ENCODE measurements around the gene OSBP.
"Not testable (repeated sequence)": the region's sequence is repeated elsewhere in the genome, so short reads cannot be mapped to it uniquely, and the experiment has no call there.

OSBP gene

GRCh38 chr11:59615637-59616395, at the start of gene OSBP:
Gene OSBP (minus strand): TSS chr11:59615774. CDS start chr11:59615664, 110 bp downstream.
- DNase-seq: peak; percentile 100

DNA sequence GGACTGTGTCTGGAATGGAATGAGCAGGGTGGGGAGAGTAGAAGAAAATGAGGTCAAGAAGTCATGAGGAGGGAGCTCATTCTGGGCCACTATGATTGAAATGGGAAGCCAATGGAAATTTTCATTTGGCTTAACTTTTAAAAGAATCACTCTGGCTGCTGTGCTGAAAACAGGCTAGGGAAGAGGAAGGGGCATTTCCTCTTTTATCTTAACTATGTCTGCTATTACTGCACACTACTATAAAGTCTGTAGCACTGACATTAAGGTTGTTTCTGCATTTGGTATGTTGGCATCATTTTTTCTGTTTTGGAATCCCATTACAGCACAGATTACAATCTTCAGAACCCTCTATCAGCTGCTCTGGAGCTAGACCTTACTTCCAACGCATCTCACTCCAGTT, 45.0 kb upstream of the OSBP start:
- peak; percentile 13 for DNase-seq

DNA sequence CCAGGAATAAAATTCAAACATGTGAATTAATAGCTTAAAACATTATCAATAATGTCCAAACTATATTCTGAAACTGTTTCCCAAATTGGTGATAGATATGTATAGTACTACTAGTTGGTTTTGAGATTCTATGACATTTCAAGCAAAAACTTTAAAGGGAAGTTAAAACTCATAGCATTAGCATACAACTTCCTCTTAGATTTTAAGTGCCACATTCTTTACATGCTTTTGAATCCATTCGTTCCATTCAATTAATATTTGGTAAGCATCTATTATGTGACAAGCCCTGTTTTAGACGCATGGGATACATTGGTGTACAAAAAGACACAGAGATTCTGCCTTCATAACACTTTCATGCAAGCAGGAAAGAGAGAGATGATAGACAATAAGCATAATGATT, 44.4 kb upstream of the OSBP start:
- peak; percentile 5 for DNase-seq

DNA sequence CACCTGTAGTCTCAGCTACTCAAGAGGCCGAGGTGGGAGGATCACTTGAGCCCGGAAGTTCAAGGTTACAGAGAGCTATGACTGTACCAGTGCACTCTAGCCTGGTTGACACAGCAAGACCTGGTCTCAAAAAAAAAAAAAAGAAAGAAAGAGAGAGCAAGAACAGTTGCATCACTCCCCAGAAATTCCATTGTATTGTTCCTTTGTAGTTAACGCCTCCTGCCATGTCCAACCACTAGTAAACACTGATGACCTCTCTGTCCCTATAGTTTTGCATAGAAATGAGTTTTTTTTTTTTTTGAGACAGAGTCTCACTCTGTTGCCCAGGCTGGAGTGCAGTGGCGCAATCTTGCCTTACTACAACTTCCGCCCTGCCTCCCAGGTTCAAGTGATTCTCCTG, 42.5 kb upstream of the OSBP start:
- DNase-seq: no peak

- DNase-seq: no peak
Observed at GRCh38 chr11:59654893-59655292, 39.3 kb upstream of the OSBP start.

GRCh38 chr11:59647245-59647980, 31.8 kb upstream of the OSBP start:
- DNase-seq: peak; percentile 32

DNA sequence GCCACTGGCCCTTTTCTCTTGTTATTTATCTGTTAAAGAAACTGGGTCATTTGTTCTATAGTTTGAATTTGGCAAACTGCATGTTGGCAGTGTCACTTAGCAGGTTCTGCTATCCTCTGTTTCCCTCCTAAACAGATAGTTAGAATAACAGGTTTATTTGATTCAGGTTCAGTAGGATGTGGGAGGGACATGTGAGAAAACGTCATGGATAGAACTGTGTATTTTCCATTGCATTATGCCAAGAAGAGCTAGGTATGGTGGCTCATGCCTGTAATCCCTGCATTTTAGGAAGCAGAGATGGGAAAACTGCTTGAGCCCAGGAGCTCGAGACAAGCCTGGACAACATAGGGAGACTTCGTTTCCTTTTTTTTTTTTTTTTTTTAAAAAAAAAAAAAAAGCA, 29.0 kb upstream of the OSBP start:
- no peak for DNase-seq

DNA sequence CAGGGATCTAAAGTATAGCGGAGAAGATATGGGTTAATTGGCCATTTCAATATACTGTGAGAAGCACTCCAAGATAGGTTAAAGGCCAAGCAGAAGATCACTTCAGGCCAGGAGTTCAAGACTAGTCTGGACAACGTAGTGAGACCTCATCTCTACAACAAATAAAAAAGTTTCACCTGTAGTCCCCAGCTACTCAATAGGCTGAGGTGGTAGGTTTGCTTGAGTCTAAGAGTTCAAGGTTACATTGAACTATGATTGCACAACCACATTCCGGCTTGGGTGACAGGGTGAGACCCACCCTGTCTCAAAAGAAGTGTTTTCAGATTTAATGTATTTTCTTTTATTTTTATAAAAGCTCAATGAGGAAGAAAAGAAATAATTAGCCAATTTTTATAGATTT, 27.8 kb upstream of the OSBP start:
- DNase-seq: no peak

- DNase-seq: no peak
Observed at GRCh38 chr11:59641156-59641555, 25.6 kb upstream of the OSBP start.

GRCh38 chr11:59630493-59630892, 14.9 kb upstream of the OSBP start:
- no peak for DNase-seq

DNA sequence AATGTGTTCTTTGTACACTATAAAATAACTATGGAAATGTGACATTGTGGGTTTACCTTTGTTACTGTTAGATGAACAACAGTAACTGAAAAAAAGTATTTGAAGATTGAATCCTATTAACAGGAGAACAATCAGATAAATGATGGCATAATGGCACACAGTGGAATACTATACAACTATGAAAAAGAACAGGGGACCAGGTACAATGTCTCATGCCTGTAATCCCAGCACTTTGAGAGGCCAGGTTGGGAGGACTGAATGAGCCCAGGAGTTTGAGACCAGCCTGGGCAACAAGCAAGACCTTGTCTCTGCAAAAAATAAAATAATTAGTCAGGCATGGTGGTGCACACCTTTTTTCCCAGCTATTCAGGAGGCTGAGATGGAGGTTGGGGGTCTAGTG, 14.4 kb upstream of the OSBP start:
- no peak for DNase-seq

- not testable (repeated sequence) for DNase-seq
Observed at GRCh38 chr11:59626969-59627368, 11.4 kb upstream of the OSBP start.

DNA sequence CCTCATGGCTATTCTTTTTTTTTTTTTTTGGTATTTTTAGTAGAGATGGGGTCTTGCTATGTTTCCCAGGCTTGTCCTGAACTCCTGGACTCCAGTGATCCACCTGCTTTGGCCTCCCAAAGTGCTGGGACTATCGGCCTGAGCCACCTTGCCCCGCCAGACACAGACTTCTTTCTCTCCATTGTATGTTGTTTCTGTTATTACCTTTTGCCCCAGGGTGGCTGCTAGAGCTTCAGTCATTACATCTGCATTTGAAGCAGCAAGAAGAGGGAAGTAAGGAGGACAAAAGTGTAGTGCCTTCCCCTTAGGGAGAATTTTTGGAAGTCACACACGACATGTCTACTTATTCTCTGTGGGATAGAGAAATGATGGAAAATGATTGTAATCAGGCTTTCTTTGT, 10.1 kb upstream of the OSBP start:
- DNase-seq: no peak

- DNase-seq: no peak
Observed at GRCh38 chr11:59617876-59618275, 2.3 kb upstream of the OSBP start.

GRCh38 chr11:59616396-59616982, 915 bp upstream of the OSBP start:
- DNase-seq: no peak

GRCh38 chr11:59615120-59615636, 396 bp downstream of the OSBP start:
- peak; percentile 51 for DNase-seq

GRCh38 chr11:59614277-59615119, 1.1 kb downstream of the OSBP start:
- peak; percentile 53 for DNase-seq

DNA sequence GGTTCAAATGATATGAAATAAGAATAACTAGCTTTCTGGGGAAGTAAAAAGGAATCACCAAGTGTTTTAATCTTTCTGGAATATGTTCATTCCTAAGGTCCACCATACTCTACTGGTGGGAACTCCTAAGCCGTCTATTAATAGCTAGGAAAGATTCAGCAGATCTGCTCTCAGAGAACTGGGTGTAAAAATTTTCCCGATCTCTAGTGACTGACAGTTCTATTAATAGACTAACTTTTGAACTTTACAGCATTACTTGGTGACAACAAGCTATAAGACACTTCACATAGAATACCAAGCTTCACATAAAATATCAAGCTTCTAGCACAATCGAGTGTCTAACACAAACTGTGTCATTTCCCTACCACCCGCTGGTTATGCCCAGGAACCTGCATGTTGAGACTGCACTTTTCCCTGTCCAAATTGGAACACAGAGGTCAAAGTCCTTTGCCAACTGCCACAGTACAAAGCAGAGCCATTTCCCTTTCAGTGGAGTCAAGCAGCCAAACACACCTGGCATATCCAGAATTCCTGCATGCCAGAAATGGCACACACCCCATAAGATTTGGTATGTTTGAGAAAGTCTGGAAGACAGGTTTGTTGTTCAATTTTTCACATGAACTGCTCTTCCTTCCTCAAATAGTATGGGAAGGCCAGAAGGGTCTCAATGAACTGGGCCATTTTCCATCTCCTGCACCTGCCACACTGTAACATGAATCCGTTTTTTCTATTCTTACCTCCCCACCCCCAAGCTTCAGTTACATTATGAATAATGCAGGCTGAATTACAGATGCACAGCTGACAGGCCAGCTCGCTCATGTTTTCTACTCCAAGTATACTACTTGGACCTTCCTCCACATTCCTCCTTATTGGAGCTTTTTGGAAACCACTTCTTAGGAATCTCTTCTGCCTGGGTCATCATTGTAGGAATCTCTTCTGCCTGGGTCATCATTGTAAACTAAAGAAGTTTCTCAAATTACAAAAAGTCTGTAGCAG, 3.7 kb downstream of the OSBP start:
- DNase-seq: no peak

GRCh38 chr11:59610289-59610688, 5.3 kb downstream of the OSBP start:
- no peak for DNase-seq

DNA sequence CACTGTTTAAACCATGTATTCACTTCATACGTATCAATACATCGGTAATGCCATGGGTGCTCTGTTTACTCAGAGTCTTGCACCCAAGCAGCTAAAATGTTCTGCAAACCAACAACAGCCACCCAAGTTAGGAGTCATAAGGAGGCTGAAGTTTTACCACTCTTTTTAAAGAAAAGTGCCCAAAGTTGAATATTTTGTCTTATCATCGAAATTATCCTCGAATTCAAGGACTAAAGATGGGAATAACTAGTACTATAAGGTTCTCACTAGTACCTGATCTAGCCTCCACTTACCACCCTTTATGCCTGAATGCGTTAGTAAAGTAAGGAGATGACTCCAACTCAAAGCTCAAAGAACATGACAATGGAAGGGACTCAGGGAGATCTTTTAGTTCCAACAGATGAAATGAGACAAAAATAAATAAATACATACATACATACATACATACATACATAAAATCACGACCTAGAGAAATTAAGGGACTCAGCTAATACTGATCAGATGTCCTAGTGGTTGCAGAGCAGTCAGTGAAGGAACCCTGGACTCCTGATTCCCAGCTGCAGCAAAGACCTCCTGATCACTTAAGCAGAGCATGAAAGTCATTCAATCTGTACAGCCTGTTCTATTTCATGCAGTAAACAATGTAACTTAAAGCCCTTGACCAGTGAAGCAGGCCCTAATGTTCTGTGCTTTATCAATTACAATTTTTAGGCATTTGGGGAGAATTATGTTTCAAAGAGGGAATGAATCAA, 7.7 kb downstream of the OSBP start:
- no peak for DNase-seq

GRCh38 chr11:59602432-59602831, 13.1 kb downstream of the OSBP start:
- DNase-seq: no peak
